A549 (cell line): Measurements from ENCODE around the gene RPL27A. TPM values are rescaled to one million over a fixed set of nuclear protein-coding genes. Genes with fewer than 3 reads are reported as not detected.

ENCODE experiments used
- ATAC-seq, 2 experiments: fragments of 200-7000 bp in 1 of 2; fragments of >200 bp in 1 of 2; cut with Nextera tagmentation in 1 of 2; cut with Tn5 transposase in 1 of 2; 3 replicates each; pipeline versions ENCODE4 v1.8.0 to v1.9.1; 2018 to 2020; ENCODE audit warnings: mild to moderate bottlenecking in 1 of 2, moderate library complexity in 1 of 2
- CTCF ChIA-PET: fragments of 300-600 bp; sonication (Branson Sonifier 250); formaldehyde crosslinking; extraction: SDS; loops from one replicate; lab custom pipeline; 2021; ENCODE audit warnings: antibody characterized with exemption, inconsistent platforms; lab: Yijun Ruan, JAX
- POLR2A ChIA-PET: fragments of 350-600 bp; formaldehyde crosslinking; extraction: SDS; loops from one replicate; lab custom pipeline; 2021; ENCODE audit warnings: antibody characterized with exemption, inconsistent platforms; lab: Yijun Ruan, JAX
- DNase-seq, 2 experiments: peaks; one replicate each; pipeline versions ENCODE4 v3.0.0 to v3.0.0-alpha.2; 2011 to 2016; ENCODE audit warnings: low read depth in 1 of 2, low spot score in 1 of 2
- FAIRE-seq: peaks from 2 replicates; lab custom pipeline; 2011; peaks lifted over from hg19 to GRCh38; lab: Jason Lieb, UNC
- H3K27ac ChIP-seq, 2 experiments: fragments of >200 bp; sonication (Bioruptor Twin); formaldehyde crosslinking; 3 replicates each; pipeline ENCODE4 v1.5.1; 2016 to 2017
- H3K4me1 ChIP-seq: fragments of >200 bp; sonication (Bioruptor Twin); formaldehyde crosslinking; 3 replicates; pipeline ENCODE4 v1.6.1; 2016
- H3K4me2 ChIP-seq: fragments of >200 bp; sonication (Bioruptor Twin); formaldehyde crosslinking; 3 replicates; pipeline ENCODE4 v1.6.1; 2016
- H3K4me3 ChIP-seq: fragments of >200 bp; sonication (Bioruptor Twin); formaldehyde crosslinking; 3 replicates; pipeline ENCODE4 v1.5.1; 2016
- H3K9me3 ChIP-seq: fragments of >200 bp; sonication (Bioruptor Twin); formaldehyde crosslinking; 3 replicates; pipeline ENCODE4 v1.6.1; 2016
- ATOH8 ChIP-seq: fragments of 250-450 bp; sonication (Bioruptor Pico); IDR thresholded peaks from 2 replicates; pipeline ENCODE4 v1.5.0; 2020; ENCODE audit warnings: low read depth, mild to moderate bottlenecking, moderate library complexity
- BCL3 ChIP-seq: fragments of >200 bp; sonication (Bioruptor Twin); formaldehyde crosslinking; IDR thresholded peaks from 3 replicates; pipeline ENCODE4 v1.6.1; 2016
- BHLHE40 ChIP-seq: IDR thresholded peaks from 2 replicates; pipeline ENCODE4 v1.6.1; 2012; ENCODE audit warnings: low read depth, low read length, inconsistent platforms
- CBX2 ChIP-seq: fragments of 200-600 bp; sonication (generic); IDR thresholded peaks from 2 replicates; pipeline ENCODE4 v1.6.1; 2016; ENCODE audit warnings: low read depth, mild to moderate bottlenecking, borderline replicate concordance
- CBX8 ChIP-seq: fragments of 200-600 bp; sonication (generic); IDR thresholded peaks from 2 replicates; pipeline ENCODE4 v1.6.1; 2016
- CHD2 ChIP-seq: fragments of 150-350 bp; IDR thresholded peaks from 2 replicates; pipeline ENCODE4 v1.6.1; 2014; ENCODE audit warnings: low read length; ENCODE audit not compliant: partially characterized antibody
- E2F6 ChIP-seq: IDR thresholded peaks from 2 replicates; pipeline ENCODE4 v1.6.1; 2012; ENCODE audit warnings: low read depth, borderline replicate concordance
- EP300 ChIP-seq, 2 experiments: fragments of >200 bp; sonication (Bioruptor Twin); formaldehyde crosslinking; IDR thresholded peaks; 2 replicates in 1 of 2; 3 replicates in 1 of 2; pipeline ENCODE4 v1.6.1; 2016 to 2017
- GATA3 ChIP-seq: IDR thresholded peaks from 2 replicates; pipeline ENCODE4 v1.6.1; 2012; ENCODE audit warnings: borderline replicate concordance
- HEYL ChIP-seq: fragments of 250-450 bp; sonication (Bioruptor Pico); IDR thresholded peaks from 2 replicates; pipeline ENCODE4 v1.8.0; 2021; ENCODE audit warnings: mild to moderate bottlenecking, moderate library complexity
- HMGXB4 ChIP-seq: fragments of 250-450 bp; sonication (Bioruptor Pico); IDR thresholded peaks from 2 replicates; pipeline ENCODE4 v1.5.0; 2021; ENCODE audit warnings: mild to moderate bottlenecking, moderate library complexity, borderline replicate concordance
- HOXB13 ChIP-seq: fragments of 250-450 bp; sonication (Bioruptor Pico); IDR thresholded peaks from 2 replicates; pipeline ENCODE4 v1.5.0; 2020; ENCODE audit warnings: low read depth, mild to moderate bottlenecking, moderate library complexity
- JUN ChIP-seq, 2 experiments: fragments of >200 bp; sonication (Bioruptor Twin); formaldehyde crosslinking; IDR thresholded peaks; 2 replicates in 1 of 2; 3 replicates in 1 of 2; pipeline ENCODE4 v1.6.1; 2016 to 2017
- KDM1A ChIP-seq: fragments of 200-600 bp; sonication (generic); IDR thresholded peaks from 2 replicates; pipeline ENCODE4 v1.6.1; 2016; ENCODE audit warnings: low read depth, mild to moderate bottlenecking
- MAX ChIP-seq: IDR thresholded peaks from 2 replicates; pipeline ENCODE4 v1.6.1; 2012
- MYC ChIP-seq: IDR thresholded peaks from 2 replicates; pipeline ENCODE4 v1.6.1; 2012; ENCODE audit warnings: mild to moderate bottlenecking, inconsistent platforms, low read length, improper control_type of control experiment, borderline replicate concordance
- POLR2A ChIP-seq: IDR thresholded peaks from 2 replicates; pipeline ENCODE4 v1.6.1; 2012; ENCODE audit warnings: mild to moderate bottlenecking, low read length
- POLR2AphosphoS2 ChIP-seq: conservative IDR thresholded peaks from 2 replicates; pipeline ENCODE4 v1.6.1; 2012; ENCODE audit warnings: low read length, improper control_type of control experiment, inconsistent platforms
- RARB ChIP-seq: fragments of 250-450 bp; sonication (Bioruptor Pico); IDR thresholded peaks from 2 replicates; pipeline ENCODE4 v1.8.0; 2021; ENCODE audit warnings: mild to moderate bottlenecking, moderate library complexity
- REST ChIP-seq: fragments of 200-600 bp; sonication (generic); IDR thresholded peaks from 2 replicates; pipeline ENCODE4 v1.6.1; 2016; ENCODE audit warnings: antibody characterized with exemption, mild to moderate bottlenecking, moderate library complexity
- RFX5 ChIP-seq: fragments of 450-650 bp; IDR thresholded peaks from 2 replicates; pipeline ENCODE4 v1.7.1; 2014; ENCODE audit warnings: antibody characterized with exemption, mild to moderate bottlenecking, moderate library complexity
- ZFP36 ChIP-seq: fragments of 450-650 bp; IDR thresholded peaks from 2 replicates; pipeline ENCODE4 v1.6.1; 2014; ENCODE audit warnings: borderline replicate concordance; ENCODE audit not compliant: partially characterized antibody
- ZSCAN20 ChIP-seq: fragments of 250-450 bp; sonication (Bioruptor Pico); IDR thresholded peaks from 2 replicates; pipeline ENCODE4 v1.8.0; 2022; ENCODE audit warnings: mild to moderate bottlenecking, moderate library complexity
- WGBS: methylation state at CpG from one replicate; pipeline ENCODE4 v1.1.6; 2017; ENCODE audit errors: missing lambda C conversion rate; 5-methylcytosine and 5-hydroxymethylcytosine counted together
- polyA plus RNA-seq, 4 experiments: library from polyadenylated mRNA; depleted of rRNA in 3 of 4; stranded (reverse); fragments of >200 nt; fragmentation: RNase III in 1 of 4; extraction: RNeasy Plus Mini Kit Qiagen cat#74134 plus additional on column Dnase treatment in 1 of 4; gene quantifications; 2 replicates in 3 of 4; 3 replicates in 1 of 4; pipeline ENCODE4 v1.2.3, GENCODE V29; 2011 to 2017

RPL27A gene
- polyA plus RNA-seq, 2 of the 4 experiments (the other 2 are of a cell fraction), result 804 to 3,631 TPM

- no peak for TF ChIP-seq E2F6
- TF ChIP-seq, all 56 proteins: peak for 0
Measured at GRCh38 chr11:8721609-8722500, 39.3 kb downstream of the RPL27A start (continued).

GRCh38 chr11:8722809-8723208 is 40.2 kb downstream of the RPL27A start:
- CTCF ChIA-PET, result interaction anchor here (1.0 to 1.2 kb wide), 2 partner anchors 12 to 237 kb away, joined by 3 read pairs; no protein-coding TSS in a partner anchor
- no peak for FAIRE-seq
- no peak overlapping the region for H3K4me2 ChIP-seq
- no peak for DNase-seq
- no peak overlapping the region; a peak in 1 of 6 replicates for H3K27ac ChIP-seq
- peaks cover 46% of the 10 kb centered on the region for H3K4me1 ChIP-seq
- no peak for ATAC-seq
- no peaks in the 10 kb centered on the region for H3K9me3 ChIP-seq
- POLR2A ChIA-PET, result no interaction called here
- 91% methylated on average over 3 of the region's 3 CpGs for WGBS
- no peak overlapping the region for H3K4me3 ChIP-seq
- no peak for TF ChIP-seq RFX5
- no peak for TF ChIP-seq ATOH8
- TF ChIP-seq CHD2, result no peak
- no peak for TF ChIP-seq JUN (IDR thresholded peaks at IDR 0.05)

- no peaks in the 10 kb centered on the region for H3K9me3 ChIP-seq
- CTCF ChIA-PET, result no interaction called here
- TF ChIP-seq CBX8, result no peak
- no peak for TF ChIP-seq HMGXB4 (CRISPR knock-in tag)
- TF ChIP-seq JUN (IDR thresholded peaks at IDR 0.05), result no peak
- TF ChIP-seq HEYL (CRISPR knock-in tag), result no peak
- no peak for TF ChIP-seq MYC
- no peak for TF ChIP-seq CBX2
- no peak for TF ChIP-seq MAX
- TF ChIP-seq, all 56 proteins: peak for 0
- H3K27ac ChIP-seq, result no peak overlapping the region
- H3K4me2 ChIP-seq, result no peak overlapping the region
- DNase-seq (no peak), ATAC-seq (no peak), FAIRE-seq (no peak)
- H3K4me3 ChIP-seq, result no peak overlapping the region
- POLR2A ChIA-PET, result no interaction called here
- H3K4me1 ChIP-seq, result peaks cover 46% of the 10 kb centered on the region
- 90% methylated on average over 7 of the region's 7 CpGs for WGBS
Measured at GRCh38 chr11:8723711-8724110, 41.1 kb downstream of the RPL27A start.

- 94% methylated on average over 7 of the region's 7 CpGs for WGBS
- H3K9me3 ChIP-seq, result no peaks in the 10 kb centered on the region
- ChIA-PET POLR2A (no interaction called here), CTCF (interaction anchor here (1.5 kb wide), 1 partner anchor 8 kb away, joined by 3 read pairs; no protein-coding TSS in a partner anchor)
- no peak for FAIRE-seq
- DNase-seq, result no peak
- peaks cover 39% of the 10 kb centered on the region for H3K4me1 ChIP-seq
- ATAC-seq, result no peak
- no peak overlapping the region for H3K4me2 ChIP-seq
- H3K27ac ChIP-seq, result no peak overlapping the region
- no peak overlapping the region for H3K4me3 ChIP-seq
- TF ChIP-seq KDM1A (no peak), REST (no peak), POLR2AphosphoS2 (no peak), POLR2A (no peak), ZFP36 (no peak), EP300 (IDR thresholded peaks at IDR 0.05) (no peak), RARB (CRISPR knock-in tag) (no peak), BCL3 (no peak), GATA3 (no peak), BHLHE40 (no peak), ZSCAN20 (CRISPR knock-in tag) (no peak), HOXB13 (CRISPR knock-in tag) (no peak)
Measured at GRCh38 chr11:8724682-8725081, 42.1 kb downstream of the RPL27A start.
